ENCODE data around the gene ZCCHC24. TPM values are rescaled to one million over a fixed set of nuclear protein-coding genes. Genes with fewer than 3 reads are reported as not detected.
A peak's percentile ranks its signal among the peaks of the same experiment; 100 is the strongest.
"Not testable (repeated sequence)": the region's sequence is repeated elsewhere in the genome, so short reads cannot be mapped to it uniquely, and the experiment has no call there.

Gene ZCCHC24
- total RNA-seq, 2 donors from 2014 or later: 0.43 to 0.74 TPM

DNA sequence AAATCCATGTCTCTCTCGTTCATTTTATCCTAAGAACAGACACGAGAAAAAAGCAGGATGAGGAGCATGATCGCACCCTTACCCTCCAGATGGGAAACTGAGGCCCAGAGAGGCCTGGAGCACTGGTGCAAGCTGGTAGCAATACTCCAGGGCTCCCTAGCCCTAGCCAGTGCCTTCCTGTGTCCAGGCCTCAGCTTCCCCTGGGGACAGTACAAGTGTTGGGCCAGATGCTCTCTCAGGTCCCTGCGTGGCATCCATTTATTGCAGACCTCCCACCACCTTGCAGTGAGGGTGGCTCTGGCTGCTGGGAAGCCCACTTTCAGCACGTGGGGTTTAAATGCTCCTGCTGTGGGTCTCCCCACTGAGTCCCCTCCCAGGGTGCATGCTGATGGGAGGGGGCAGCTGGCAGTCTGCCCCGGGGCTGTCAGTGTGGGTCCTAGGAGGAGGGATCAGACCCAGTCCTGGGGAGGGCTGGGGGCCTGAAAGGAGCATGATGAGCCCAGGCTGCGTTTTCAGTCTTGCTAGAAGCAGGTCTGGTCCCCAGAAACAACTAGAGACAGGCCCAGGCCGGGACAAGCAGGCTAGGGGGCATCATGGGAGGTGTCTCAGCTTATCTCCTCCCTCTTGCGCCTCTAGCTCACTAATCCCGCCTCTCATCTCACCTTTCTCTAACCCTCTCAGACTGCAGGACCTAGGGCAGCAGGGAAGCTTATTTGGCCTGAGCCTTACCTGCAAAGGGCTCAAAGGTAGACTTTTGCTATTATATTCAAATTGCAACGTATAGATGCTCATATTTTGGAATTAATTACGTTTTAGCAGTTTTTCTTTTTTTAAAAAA is 98.8 kb downstream of the ZCCHC24 start:
- H3K36me3 Mint-ChIP-seq: peaks cover 25 to 26% of the 10 kb centered on the region in 2 donors
- peak; percentile 13 to 53 for DNase-seq (ENCODE audit: low spot score in 2 of 2)

DNA sequence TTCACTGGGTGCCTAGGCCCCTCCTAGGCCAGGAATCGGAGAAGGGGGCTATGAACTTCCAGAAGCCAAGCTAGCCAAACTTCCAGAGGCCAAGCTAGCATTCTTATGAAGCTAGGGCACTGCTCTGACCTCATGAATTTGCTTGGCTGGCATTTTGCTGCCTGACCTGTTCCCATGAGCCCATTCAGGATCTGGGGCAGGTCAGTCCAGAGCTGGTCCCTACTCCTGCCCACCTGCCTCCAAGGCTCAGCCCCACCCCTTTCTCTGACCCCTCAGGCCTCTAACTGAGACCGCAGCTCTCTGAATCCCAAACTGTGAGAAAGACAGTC is 99.4 kb downstream of the ZCCHC24 start:
- Mint-ChIP-seq H3K27ac (no peak overlapping the region), H3K36me3 (peaks cover 22 to 25% of the 10 kb centered on the region in 2 donors), H3K9me3 (no peaks in the 10 kb centered on the region)
- DNase-seq (ENCODE audit: low spot score in 2 of 2) (peak in 1 of 2 donors; percentile 55), ATAC-seq (no peak)

More for the DNA sequence above, 98.8 kb downstream of the ZCCHC24 start:
- H3K9me3 Mint-ChIP-seq: no peaks in the 10 kb centered on the region
- ATAC-seq: no peak
- peak overlapping the region in 1 of 2 donors; percentile 96 for H3K27ac Mint-ChIP-seq

DNA sequence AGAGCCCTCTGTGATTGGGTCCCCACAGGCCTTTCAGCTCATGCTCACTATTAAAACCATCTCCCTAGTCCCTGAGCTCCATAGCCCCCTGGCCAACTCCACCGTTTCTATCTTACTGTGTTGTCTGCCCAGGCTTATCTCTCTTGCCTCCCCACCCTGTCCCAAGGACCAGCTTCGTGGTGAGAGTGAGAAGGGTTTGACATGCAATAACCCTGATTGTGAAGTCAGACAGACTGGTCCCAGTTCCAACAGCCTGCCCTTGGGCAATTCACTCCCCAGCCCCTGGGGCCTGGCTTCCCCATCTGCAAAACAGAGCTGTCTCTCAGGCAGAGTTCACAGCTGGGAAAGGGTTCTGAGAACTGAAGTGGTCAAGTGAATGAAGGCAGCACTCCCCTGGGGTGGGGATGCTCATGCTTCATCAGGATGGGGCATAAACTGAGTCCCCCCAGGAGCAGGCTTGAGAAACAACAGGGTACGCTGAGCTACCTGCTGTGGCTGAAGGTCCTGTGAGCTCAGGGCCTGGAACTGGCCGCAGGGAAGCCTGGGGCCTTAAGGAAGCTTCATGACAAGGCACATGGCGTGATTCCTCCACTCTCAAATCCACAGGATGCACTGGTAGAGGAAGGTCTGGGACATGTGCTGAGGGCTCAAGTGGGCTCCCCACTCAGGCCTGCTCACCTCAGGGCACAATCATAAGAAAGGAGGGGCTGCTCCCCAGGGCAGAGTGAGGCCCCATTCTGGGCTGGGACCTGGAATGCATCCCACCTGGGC is 100.0 kb downstream of the ZCCHC24 start:
- no peak for ATAC-seq
- Mint-ChIP-seq H3K9me3 (no peaks in the 10 kb centered on the region), H3K36me3 (peaks cover 22 to 25% of the 10 kb centered on the region in 2 donors), H3K27ac (no peak overlapping the region)
- DNase-seq (ENCODE audit: low spot score in 2 of 2): peak in 1 of 2 donors; percentile 44

DNA sequence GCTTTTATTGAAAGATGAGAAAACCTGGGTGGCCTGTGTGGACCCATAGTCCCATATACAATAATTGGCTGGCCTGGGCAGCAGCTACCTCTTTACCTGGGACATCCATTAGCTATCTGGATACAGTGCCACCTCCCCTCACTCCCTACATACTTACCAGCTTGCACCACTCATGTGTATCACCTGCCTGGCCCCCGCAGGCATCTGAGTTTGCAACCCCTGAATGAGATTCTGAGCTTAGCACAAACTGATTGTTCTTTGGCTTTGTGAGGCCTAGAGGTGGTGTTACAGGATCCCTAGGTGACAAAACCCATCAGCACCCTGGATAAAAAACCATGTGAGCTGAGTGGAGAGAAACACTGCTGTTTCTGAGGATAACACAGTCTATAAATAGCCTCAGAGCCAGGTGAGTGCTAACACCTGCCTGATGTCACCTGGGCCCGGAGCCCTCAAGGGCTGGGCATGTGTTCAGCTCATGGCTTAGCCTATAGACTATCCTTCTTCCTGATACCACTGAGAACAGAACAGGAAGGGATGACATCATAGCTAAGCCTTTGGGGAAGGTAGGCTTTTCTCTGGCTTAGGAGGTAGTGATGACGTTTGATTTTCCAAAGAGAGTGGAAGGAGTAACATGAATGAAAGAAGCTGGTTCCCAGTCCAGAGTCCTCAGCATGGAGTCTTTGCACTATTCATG is 100.8 kb downstream of the ZCCHC24 start:
- H3K36me3 Mint-ChIP-seq: peaks cover 16 to 18% of the 10 kb centered on the region in 2 donors
- peak in 1 of 2 donors; percentile 1 for DNase-seq (ENCODE audit: low spot score in 2 of 2)
- H3K9me3 Mint-ChIP-seq: no peaks in the 10 kb centered on the region
- H3K27ac Mint-ChIP-seq: no peak overlapping the region
- no peak for ATAC-seq

DNA sequence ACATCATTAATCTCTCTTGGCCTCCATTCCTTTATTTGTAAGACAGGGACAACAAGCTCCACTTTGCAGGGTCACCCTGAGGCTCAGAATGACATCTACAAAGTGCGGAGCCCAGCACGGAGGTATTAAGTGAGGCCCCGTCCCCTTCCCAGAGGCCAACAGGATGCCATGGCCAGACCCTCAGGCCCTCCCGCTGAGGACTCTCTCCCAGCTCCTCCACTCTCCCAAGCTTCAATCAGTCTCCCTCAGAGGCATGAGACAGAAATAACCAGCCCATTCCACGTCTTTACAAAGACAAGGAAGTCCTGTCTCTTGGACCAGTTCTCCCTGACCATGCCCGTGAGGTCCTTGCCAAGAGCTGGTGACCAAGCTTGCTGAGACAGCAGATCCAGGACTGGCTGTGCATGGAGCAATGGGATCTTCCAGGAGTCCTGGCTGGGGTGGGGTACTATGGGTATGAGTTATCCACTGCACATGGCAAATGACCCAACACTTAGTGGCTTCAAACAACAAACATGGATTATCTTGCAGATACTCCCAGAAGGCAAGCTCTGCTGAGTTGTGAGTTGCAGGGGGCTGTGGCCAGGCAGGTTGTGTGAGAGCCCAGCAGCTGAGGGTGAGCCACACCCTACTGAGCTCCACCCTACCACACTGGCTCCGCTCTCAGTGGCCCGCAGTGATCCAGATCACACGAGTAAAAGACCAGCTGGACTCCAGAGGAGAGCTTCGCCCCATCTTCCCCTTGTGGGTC is 102.4 kb downstream of the ZCCHC24 start:
- ATAC-seq: no peak

DNA sequence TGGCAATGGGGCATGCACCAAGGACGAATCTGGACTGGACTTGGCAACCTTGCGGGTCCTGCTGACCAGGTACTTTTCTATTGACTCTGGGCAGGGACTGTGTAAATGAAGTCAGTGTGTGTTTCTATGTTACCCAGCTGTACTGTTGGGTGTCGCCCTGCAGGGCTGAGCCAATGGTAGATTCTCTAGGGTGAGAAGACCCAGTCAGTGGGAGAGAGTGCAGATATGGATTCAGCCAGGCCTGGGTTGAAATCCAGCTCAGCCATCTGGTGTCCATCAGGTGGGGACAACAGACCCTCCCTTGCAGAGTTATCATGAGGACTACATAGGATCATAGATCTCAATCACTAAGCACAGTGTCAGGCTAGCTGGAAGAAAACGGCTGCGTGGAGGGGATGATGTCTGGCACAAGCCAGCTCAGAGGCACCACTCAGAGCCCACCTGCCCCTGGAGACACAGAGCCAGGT is 103.1 kb downstream of the ZCCHC24 start:
- DNase-seq (ENCODE audit: low spot score in 2 of 2) (peak in 1 of 2 donors; percentile 6), ATAC-seq (no peak)
- Mint-ChIP-seq H3K27ac (no peak overlapping the region), H3K9me3 (no peaks in the 10 kb centered on the region), H3K36me3 (no peaks in the 10 kb centered on the region)

More for the DNA sequence above, 102.4 kb downstream of the ZCCHC24 start:
- Mint-ChIP-seq H3K27ac (no peak overlapping the region), H3K36me3 (peaks cover 1% of the 10 kb centered on the region in 2 donors), H3K9me3 (no peaks in the 10 kb centered on the region)
- DNase-seq (ENCODE audit: low spot score in 2 of 2): peak in 1 of 2 donors; percentile 35

DNA sequence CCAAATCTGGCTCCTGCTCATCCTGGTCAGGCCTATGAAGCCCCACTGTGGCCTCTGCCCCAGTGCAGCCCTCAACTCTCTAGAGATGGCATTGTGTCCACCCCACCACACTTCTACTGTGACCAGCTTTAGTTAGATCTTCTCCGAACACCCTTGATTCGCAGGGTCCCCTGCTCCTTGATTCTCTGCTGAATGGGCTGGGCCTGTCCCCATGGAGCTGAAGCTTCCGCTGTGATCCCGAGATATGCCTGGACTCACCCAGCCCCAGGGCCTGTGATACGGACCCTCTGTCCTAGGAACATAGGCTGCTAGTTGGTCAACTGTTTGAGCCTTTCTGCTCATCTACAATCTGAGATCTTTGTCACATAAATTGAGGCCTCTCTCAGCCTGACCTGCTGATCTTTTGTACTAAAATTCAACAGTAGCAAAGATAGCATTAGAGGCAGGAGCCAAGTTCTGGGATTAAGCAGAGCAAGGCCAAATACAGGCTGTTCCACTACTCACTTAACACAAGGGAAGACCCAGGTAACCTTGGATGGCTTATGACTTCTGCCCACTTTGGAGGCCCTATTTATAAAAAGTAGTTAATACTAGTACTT is 104.7 kb downstream of the ZCCHC24 start:
- no peak overlapping the region for H3K27ac Mint-ChIP-seq
- H3K36me3 Mint-ChIP-seq: no peaks in the 10 kb centered on the region
- peak in 1 of 2 donors; percentile 31 for DNase-seq (ENCODE audit: low spot score in 2 of 2)
- no peak for ATAC-seq
- H3K9me3 Mint-ChIP-seq: peaks cover 0 to 3% of the 10 kb centered on the region in 2 donors

DNA sequence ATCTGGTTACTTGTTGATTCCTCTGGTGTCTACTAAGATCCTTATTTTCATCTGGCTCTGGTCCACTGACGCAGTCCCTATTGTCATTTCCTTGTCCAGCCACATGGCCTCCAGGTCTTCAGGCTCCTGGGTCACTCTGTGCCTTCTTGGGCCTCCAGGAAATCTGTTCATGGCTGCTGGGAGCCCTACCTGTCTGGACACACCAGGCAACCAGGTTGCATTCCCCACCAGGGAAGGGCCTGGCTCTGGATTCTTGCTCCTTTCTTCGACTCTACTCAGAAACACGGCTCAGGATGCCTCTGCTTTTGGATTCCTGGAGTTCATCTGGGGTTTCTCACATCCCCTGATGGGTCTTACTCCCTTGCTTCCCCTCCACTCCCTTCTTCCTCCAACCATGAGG is 106.2 kb downstream of the ZCCHC24 start:
- no peak for DNase-seq (ENCODE audit: low spot score in 2 of 2)
- Mint-ChIP-seq H3K9me3 (peaks cover 0 to 3% of the 10 kb centered on the region in 2 donors), H3K27ac (no peak overlapping the region), H3K36me3 (no peaks in the 10 kb centered on the region)
- ATAC-seq: no peak

DNA sequence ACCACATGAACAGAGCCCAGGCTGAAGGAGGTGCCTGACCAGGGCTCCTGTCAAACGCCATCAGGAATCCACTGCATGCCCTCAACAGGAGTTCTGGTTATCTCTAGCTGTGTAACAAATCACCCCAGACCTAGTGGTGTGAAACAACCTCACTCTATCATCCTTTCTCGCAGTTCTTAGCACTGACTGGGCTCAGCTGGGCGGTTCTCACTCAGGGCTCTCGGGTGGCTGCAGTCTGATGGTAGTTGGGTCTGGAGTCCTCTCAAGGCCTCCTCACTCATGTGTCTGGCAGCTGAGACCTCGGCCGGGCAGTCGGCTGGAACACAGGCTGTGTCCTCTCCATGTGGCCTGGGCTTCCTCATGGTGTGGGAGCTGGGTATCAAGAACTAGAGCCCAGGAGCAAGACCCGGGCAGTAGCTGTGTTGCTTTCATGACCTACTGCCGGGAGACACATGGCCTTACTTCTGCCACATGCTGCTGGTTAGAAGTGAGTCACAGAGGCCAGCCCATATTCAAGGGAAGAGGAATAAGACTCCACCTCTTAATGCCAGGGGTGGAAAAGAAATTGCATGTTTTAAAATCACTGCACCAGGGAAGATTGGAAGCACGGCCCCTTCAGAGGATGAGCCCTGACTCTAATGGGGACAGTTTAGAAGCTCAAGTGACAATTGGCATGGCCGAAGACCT is 107.5 kb downstream of the ZCCHC24 start:
- H3K36me3 Mint-ChIP-seq; H3K27ac Mint-ChIP-seq; H3K9me3 Mint-ChIP-seq; ATAC-seq; DNase-seq (ENCODE audit: low spot score in 2 of 2): not testable (repeated sequence)

DNA sequence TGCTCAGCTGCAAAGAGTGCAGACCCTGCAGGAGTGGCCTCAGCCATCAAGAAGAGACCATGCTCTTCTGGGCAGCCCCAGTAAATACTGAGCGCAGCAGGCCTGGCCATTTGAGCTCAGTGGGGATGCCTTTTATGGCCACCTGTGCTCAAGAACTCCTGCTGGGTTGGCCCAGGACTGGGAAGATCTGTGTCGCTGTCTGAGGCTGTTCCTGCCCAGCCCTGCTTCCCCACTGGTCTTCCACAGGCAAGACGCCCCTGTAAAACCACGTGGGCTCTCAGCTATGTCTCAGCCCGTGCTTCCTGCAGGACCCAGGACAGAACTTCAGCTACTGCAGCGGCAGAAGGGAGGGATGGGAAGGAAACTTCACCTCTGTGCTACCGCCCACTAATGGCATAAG is 108.7 kb downstream of the ZCCHC24 start:
- H3K9me3 Mint-ChIP-seq: peaks cover 0 to 8% of the 10 kb centered on the region in 2 donors
- H3K27ac Mint-ChIP-seq: peak overlapping the region in 1 of 2 donors; percentile 81
- ATAC-seq (no peak), DNase-seq (ENCODE audit: low spot score in 2 of 2) (no peak)
- no peaks in the 10 kb centered on the region for H3K36me3 Mint-ChIP-seq

DNA sequence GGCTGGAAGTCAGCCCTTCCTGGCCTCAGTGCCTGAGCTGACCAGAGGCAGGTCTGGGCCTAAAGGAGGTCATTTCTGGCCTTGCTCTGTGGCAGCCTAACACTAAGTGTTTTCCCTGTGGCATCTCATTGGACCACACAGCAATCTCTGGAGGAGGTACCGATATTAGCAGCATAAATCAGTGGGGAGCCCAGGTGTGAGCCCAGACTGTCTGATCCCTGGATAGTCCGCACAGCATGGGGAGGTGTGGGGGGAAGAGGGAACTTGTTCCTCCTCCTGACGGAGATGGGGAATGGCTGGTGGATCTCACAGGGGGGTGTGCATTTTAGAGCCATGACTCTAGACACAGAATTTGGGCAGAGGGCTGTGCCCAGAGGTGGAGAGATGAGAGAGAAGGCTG is 109.1 kb downstream of the ZCCHC24 start:
- no peak for ATAC-seq

DNA sequence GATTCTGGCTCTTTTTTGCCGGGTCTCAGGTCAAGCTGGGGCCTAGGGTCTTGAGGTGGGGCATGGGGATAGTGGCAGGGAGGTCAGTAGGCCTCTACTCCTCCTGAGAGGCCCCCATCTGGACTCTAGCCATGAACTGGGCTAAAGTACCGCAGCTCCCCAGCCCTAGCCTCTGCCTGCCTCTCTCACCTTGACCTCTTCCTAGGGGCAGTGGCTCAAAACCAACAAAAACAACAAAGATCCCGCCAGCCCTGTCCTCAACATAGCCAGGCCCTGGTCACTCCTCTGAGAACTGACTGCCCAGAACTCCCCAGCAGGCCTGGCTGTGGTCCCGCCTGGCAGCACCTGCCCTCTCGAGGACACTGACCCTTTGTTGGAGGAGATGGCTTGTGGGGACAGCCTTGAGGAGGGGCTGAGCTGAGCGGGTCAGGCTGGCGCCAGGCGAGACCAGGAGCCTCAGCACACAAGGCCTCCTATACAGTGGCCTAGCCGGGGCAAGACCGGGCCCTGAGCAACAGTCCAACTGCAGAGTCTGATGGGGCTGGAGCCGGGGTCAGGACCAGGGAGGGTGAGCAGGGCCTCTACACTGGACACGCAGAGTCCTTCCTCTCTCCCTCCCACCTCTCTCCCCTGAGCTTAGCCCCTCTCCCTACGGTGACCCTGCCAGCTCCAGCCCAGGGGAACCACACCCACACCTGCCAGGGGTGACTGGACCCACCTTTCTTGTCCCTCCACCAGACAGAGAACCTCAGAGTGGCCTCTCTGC is 109.8 kb downstream of the ZCCHC24 start:
- Mint-ChIP-seq H3K9me3 (peaks cover 0 to 8% of the 10 kb centered on the region in 2 donors), H3K27ac (peak overlapping the region; percentile 81 to 82), H3K36me3 (no peaks in the 10 kb centered on the region)
- ATAC-seq (no peak), DNase-seq (ENCODE audit: low spot score in 2 of 2) (no peak)

More for the DNA sequence above, 109.1 kb downstream of the ZCCHC24 start:
- peaks cover 0 to 8% of the 10 kb centered on the region in 2 donors for H3K9me3 Mint-ChIP-seq
- no peaks in the 10 kb centered on the region for H3K36me3 Mint-ChIP-seq
- DNase-seq (ENCODE audit: low spot score in 2 of 2): no peak
- peak overlapping the region in 1 of 2 donors; percentile 81 for H3K27ac Mint-ChIP-seq

DNA sequence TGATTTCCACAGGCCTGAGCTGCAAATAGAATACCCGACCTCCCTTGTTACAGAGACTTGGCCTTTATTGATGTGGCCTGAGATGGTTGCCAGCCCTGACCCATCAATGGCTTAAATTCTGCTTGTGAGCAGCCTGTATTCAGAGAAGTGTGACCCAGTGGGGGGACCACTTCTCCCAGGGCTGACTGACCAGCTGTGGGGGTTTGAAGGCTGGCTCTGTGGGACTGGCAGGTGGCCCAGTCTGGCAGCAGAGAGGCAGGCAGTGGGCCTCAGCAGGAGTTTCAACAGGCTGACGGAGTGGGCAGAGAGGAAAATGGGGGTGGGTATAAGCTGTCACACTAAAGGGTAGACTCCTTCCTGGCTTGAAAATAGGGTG is 110.3 kb downstream of the ZCCHC24 start:
- DNase-seq (ENCODE audit: low spot score in 2 of 2) (no peak), ATAC-seq (no peak)
- Mint-ChIP-seq H3K27ac (peak overlapping the region in 1 of 2 donors; percentile 81), H3K9me3 (peaks cover 0 to 8% of the 10 kb centered on the region in 2 donors), H3K36me3 (no peaks in the 10 kb centered on the region)

DNA sequence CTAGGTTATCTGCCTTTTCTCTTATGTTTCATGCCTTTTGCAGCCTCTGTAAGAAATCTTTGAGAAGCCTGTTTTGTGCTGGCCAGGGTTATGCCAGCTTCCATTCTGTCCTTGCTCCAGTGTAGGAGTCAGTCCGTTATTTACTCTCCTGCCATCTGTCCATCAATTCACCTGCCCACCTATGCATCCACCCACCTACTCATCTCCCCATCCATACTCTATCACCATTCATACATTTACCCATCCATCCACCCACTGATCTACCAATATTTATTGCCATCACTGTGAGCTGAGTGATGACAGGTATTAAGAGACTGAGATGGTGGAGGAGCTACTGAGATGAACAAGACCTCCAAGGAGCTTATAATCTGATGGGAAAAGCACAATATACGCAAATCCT is 110.9 kb downstream of the ZCCHC24 start:
- H3K9me3 Mint-ChIP-seq: peaks cover 0 to 8% of the 10 kb centered on the region in 2 donors
- no peaks in the 10 kb centered on the region for H3K36me3 Mint-ChIP-seq
- peak overlapping the region in 1 of 2 donors; percentile 88 for H3K27ac Mint-ChIP-seq
- no peak for ATAC-seq
- DNase-seq (ENCODE audit: low spot score in 2 of 2): no peak

DNA sequence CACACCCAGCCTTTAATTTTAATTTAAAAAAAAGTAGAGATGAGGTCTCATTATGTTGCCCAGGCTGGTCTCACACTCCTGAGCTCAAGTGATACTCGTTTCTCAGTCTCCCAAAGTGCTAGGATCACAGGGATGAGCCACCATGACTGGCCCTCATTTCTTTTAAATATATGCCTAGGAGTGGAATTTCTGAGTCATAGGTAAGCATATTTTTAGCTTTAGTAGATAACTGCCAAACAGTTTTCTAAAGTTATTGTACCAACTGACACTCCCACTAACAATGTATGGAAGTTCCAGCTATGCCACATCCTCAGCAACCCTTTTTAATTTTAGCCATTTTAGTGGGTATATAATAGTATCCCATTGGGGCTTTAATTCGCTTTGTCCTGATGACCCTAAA is 111.9 kb downstream of the ZCCHC24 start:
- no peak for ATAC-seq
- no peaks in the 10 kb centered on the region for H3K36me3 Mint-ChIP-seq
- H3K27ac Mint-ChIP-seq: peak overlapping the region; percentile 65 to 88
- peaks cover 0 to 8% of the 10 kb centered on the region in 2 donors for H3K9me3 Mint-ChIP-seq
- no peak for DNase-seq (ENCODE audit: low spot score in 2 of 2)
